HG03139 (cell line): ENCODE results near the gene PRKAG2.
"Not testable (repeated sequence)": the region's sequence is repeated elsewhere in the genome, so short reads cannot be mapped to it uniquely, and the experiment has no call there.

Experiments
- ATAC-seq: cut with Tn5 transposase; IDR thresholded peaks from one replicate; pipeline ENCODE4 v1.9.1; 2021; ENCODE audit not compliant: unreplicated experiment

PRKAG2 gene

DNA sequence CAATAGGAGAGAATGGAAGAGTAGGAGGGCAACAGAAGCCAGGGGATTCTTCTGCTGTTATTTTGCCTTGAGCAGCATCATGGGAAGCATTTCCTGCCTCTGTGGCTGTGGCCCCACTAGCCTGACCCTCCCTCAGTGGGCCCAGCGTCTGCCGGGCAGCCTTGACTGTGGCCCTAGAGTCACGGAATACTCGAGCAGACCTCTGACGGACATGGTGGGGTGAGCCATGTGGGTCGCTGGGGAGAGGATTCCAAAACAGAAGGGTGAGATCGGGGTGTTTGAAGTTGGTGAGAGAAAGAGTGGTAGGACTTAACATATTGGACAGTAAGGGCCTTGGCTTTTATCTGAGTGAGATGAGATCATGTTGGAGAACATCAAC lies 8.3 kb upstream of the PRKAG2 start:
- no peak for ATAC-seq

DNA sequence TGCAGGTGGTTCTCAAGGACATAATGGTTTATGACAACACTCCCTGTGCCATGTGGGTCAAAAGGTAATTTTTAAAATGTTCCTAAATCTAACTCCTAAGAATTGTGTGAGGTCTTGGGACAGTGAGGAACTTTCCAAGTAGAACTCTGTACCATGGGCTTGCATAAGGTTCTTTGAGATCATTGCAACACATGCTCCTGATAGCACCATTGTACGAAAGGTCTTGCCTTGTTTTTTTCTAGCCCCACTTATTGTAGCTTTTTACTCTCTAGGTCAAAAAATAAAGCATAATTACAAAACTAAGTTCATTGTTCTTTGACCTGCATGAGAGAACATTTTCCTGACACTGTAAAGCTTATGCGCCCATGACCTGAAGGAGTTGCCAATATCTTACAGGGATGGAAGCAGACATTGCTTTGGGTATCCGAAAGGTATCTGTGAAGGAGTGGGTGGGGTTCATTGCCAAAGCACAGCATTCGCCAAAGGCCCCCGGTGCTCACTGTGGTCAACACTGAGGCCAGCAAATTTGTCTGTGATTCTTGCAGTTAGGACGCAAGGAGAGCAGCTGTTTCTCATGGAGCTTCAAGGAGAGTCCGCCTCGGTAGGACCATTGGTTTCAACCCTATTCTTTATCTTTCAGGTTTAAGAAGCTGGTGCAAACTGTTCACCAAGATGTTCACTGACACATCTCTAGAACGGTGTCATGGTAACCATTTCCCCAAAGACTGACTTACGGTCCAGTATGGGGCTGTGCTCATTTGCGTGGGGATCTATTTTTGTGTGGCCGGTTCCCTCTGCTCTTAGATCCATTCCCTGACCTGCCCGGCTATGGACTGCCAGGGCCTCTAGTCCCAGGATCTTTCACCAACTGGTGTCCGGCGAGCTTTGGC lies 7.6 kb upstream of the PRKAG2 start:
- ATAC-seq = no peak

- ATAC-seq = no peak
Observed at GRCh38 chr7:151883857-151884256, 6.9 kb upstream of the PRKAG2 start.

- ATAC-seq = no peak
Observed at GRCh38 chr7:151882734-151883133, 5.8 kb upstream of the PRKAG2 start.

DNA sequence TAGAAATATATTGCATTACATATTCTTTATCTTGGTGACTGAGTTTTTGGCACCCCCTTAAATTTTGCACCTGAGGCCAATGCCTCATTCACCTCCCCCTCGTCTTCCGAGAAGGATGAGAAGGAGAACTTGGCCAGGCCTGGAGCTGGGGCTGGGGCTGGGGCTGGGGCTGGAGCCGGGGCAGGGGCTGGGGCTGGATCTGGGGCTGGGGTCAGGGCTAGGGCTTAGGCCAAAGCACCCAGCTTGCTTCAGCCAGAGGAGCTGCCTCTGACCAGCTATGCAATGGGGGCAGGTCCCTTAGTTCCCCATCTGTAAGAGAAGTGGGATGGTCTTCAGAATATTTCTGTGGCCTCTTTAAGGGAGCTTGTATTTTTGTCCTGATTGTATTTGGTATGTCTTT lies 3.8 kb upstream of the PRKAG2 start:
- no peak for ATAC-seq

- no peak for ATAC-seq
Observed at GRCh38 chr7:151877911-151878835, 1.3 kb upstream of the PRKAG2 start.

DNA sequence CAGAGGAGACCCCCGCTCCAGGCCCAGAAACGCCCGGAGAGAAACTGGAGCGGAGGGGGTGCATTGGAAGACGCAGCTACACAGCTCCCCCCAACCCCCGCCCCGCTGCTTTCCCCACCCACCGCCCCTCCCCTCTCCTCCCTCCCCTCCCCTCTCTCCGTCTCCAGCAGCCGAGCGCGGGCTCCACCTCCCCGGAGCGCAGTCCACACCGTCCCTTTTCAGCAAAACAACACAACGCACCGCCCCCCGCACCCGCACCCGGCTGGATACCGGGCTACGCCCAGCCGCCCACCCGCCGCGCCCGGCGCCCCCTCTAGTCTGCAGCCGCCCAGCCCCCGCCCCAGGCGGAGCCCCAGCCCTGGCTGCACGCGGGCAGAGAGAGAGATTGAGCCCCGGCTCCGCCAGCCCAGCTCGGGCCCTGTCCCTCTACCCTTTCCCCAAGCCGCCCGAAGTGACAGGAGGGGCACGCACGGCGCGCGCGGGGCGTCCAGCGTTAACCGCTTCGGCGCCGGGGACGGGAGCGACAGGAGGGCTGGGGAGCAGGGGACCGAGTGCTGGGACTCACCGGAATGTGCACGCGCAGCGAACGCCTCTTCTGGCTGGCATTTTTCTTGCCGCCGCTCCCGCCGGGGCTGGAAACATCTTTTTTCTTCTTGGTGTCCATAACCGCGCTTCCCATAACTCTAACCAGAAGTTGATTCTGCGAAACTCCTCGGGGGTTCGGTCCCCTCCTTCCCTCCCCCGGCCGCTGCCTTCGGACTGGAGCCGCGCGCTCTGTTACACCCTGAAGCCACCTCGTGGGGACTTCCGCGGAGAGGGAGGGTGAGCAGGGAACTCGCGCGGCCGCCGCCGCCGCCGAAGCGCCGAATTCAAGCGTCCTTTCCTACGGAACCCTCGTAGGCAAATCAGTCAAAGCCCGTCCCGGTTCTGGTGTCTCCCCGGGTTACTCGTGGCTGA lies 695 bp downstream of the PRKAG2 start:
- no peak for ATAC-seq

DNA sequence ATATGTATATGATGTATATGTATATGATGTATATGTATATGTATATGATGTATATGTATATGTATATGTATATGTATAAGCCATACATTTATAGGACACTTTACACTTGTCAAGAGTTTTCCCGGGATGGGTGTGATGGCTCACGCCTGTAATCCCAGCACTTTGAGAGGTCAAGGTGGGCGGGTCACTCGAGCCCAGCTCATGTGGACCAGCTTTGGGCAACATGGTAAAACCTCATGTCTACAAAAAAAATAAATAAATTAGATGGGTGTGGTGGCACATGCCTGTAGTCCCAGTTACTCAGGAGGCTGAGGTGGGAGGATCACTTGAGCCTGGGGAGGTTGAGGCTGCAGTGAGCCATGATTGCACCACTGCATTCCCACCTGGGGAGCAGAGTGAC lies 2.4 kb downstream of the PRKAG2 start:
- ATAC-seq = not testable (repeated sequence)

GRCh38 chr7:151873402-151873965 lies 3.4 kb downstream of the PRKAG2 start:
- no peak for ATAC-seq

GRCh38 chr7:151872531-151873401 lies 4.1 kb downstream of the PRKAG2 start:
- no peak for ATAC-seq

DNA sequence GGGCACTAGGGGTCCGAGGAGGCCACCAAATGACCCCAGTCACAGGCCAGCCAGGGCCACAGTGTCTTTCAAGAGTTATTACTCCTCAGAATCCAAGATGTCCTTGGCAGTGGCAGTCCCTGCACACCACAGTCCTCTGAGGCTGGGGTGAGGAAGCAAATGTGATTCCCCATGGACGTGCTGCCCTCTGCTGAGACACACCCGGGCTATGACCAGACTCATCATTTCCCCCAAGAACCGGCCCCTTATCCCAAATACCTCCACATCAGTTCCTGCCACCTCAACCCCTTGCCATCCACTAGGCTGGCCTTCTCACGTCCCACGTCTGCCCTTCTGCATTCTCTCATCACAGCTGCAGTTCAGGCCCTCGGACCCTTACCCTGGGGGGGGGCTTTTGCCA lies 5.0 kb downstream of the PRKAG2 start:
- no peak for ATAC-seq

DNA sequence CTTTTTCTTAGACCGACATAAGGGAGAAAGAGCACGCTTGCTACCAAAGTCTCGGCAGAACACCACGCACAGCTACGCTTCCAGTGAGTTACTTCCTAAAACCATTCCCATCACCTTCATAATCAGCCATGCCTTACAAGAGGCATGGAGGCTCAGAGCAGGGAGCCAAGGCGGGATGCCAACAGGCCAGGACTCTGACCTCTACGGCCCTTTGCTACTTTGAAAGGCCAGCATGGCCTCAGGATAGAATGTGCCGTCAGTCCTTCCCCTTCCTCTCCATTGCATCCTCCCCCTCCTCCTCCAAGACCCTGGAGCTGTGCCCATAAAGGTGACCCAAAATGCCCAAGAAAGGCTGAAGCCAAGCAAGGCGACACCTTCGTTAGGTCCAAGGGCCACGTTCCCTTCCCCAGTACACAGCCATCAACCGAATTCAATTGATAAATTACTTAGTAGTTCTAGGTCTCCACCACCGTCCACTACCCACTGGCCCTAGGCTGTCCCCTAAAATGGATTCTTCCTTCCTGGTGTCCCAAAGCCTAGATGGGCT lies 5.7 kb downstream of the PRKAG2 start:
- no peak for ATAC-seq

GRCh38 chr7:151869968-151870918 lies 6.7 kb downstream of the PRKAG2 start:
- no peak for ATAC-seq

DNA sequence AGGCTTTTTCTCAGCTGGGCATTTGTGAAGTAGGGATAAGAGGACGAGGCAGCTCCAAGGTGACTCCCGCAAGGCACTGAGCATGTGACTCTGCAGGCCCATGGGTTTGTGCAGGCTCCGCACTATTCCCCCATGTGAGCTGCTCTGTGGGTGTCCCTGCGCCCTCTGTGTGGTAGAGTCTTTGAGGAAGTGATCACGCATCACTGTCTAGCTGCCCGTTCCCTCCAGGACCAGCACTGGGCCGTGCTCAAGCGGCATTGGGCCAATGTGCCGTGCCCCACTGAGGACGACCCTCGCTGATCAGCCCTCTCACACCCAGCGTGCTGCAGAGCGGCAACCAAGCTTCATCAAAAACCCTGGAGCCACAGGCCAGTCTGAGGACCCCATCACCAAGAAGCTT lies 7.5 kb downstream of the PRKAG2 start:
- no peak for ATAC-seq

DNA sequence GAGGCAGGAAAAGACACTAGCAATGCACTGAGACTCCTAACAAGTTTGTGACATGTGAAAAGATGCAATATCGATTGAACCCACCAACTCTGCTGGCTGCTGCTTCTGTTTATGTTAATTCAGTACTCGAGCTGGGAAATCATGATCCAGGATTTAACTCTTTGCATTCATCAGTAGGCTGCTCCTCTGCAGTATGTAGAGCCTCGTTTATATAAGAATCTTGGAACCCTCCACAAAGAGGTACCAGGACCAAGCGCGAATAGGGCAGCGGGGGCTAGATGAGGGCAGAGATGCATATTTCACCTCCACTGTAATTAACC lies 7.8 kb downstream of the PRKAG2 start:
- ATAC-seq = no peak

- no peak for ATAC-seq
Observed at GRCh38 chr7:151868396-151869108, 8.4 kb downstream of the PRKAG2 start.

DNA sequence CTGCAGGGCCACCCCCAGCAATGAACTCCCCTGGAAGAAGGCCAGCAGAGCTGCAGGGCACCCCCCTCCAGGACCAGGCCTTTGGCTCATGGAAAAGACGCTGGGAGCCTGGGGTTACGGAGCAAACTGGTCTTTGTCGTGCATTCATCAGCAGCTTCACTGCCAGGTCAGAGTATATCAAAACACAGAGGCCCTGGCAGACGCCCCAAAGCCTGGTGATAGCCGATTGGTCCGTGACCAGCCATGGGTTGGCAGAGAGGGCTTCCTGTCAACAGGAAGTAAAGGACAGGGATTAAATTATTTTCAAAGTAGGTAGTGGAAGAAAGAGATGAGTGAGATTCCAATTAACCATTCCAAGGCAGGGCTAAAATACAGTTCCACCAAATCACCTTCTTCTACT lies 9.0 kb downstream of the PRKAG2 start:
- no peak for ATAC-seq
